Duodenal mucosa (tissue), 2 donors: ENCODE measurements around the gene SEMA3D.

Source experiments
- H3K27ac ChIP-seq: one replicate; pipeline ENCODE4 v1.7.0; 2013; ENCODE audit warnings: low read depth, low read length
- H3K27me3 ChIP-seq, 2 donors: one replicate each; pipeline ENCODE4 v1.7.0; 2013; ENCODE audit warnings: low read length in 2 of 2, control low read depth in 1 of 2; ENCODE audit not compliant: insufficient read depth in 2 of 2, control insufficient read depth in 1 of 2
- H3K36me3 ChIP-seq, 2 donors: one replicate each; pipeline ENCODE4 v1.7.0; 2013; ENCODE audit warnings: low read length in 2 of 2, control low read depth in 1 of 2; ENCODE audit not compliant: insufficient read depth in 2 of 2, control insufficient read depth in 1 of 2
- H3K4me1 ChIP-seq, 2 donors: one replicate each; pipeline ENCODE4 v1.7.0; 2013; ENCODE audit warnings: low read length in 2 of 2, control low read depth in 1 of 2; ENCODE audit not compliant: insufficient read depth in 2 of 2, control insufficient read depth in 1 of 2
- H3K4me3 ChIP-seq, 2 donors: one replicate each; pipeline ENCODE4 v1.7.0; 2013; ENCODE audit warnings: low read length in 2 of 2, low read depth in 1 of 2
- H3K9ac ChIP-seq, 2 donors: one replicate each; pipeline ENCODE4 v1.7.0; 2013; ENCODE audit warnings: low read length in 2 of 2, low read depth in 1 of 2
- H3K9me3 ChIP-seq, 2 donors: one replicate each; pipeline ENCODE4 v1.7.0; 2013; ENCODE audit warnings: low read length in 2 of 2, control low read depth in 1 of 2; ENCODE audit not compliant: control insufficient read depth in 1 of 2

SEMA3D gene

GRCh38 chr7:85164376-85164775, 22.5 kb downstream of the SEMA3D start:
- H3K9ac ChIP-seq = no peak overlapping the region
- H3K4me3 ChIP-seq = no peak overlapping the region
- no peaks in the 10 kb centered on the region for H3K36me3 ChIP-seq
- H3K27me3 ChIP-seq = no peaks in the 10 kb centered on the region
- no peak overlapping the region for H3K27ac ChIP-seq
- H3K9me3 ChIP-seq = no peaks in the 10 kb centered on the region
- H3K4me1 ChIP-seq = no peaks in the 10 kb centered on the region

- no peak overlapping the region for H3K9ac ChIP-seq
- H3K27me3 ChIP-seq = no peaks in the 10 kb centered on the region
- H3K36me3 ChIP-seq = no peaks in the 10 kb centered on the region
- H3K9me3 ChIP-seq = no peaks in the 10 kb centered on the region
- H3K4me1 ChIP-seq = no peaks in the 10 kb centered on the region
- H3K4me3 ChIP-seq = no peak overlapping the region
- H3K27ac ChIP-seq = no peak overlapping the region
Measured at GRCh38 chr7:85162721-85163120, 24.1 kb downstream of the SEMA3D start.

GRCh38 chr7:85160223-85160622, 26.6 kb downstream of the SEMA3D start:
- Histone ChIP-seq H3K27ac (no peak overlapping the region), H3K4me1 (no peaks in the 10 kb centered on the region), H3K4me3 (no peak overlapping the region), H3K27me3 (no peaks in the 10 kb centered on the region), H3K9ac (no peak overlapping the region), H3K36me3 (no peaks in the 10 kb centered on the region), H3K9me3 (no peaks in the 10 kb centered on the region)

- Histone ChIP-seq H3K9ac (no peak overlapping the region), H3K4me3 (no peak overlapping the region), H3K9me3 (no peaks in the 10 kb centered on the region), H3K27me3 (no peaks in the 10 kb centered on the region), H3K36me3 (no peaks in the 10 kb centered on the region), H3K4me1 (no peaks in the 10 kb centered on the region), H3K27ac (no peak overlapping the region)
Measured at GRCh38 chr7:85159003-85159402, 27.9 kb downstream of the SEMA3D start.

- Histone ChIP-seq H3K9ac (no peak overlapping the region), H3K9me3 (no peaks in the 10 kb centered on the region)
Measured at GRCh38 chr7:85156661-85157208, 30.1 kb downstream of the SEMA3D start.

GRCh38 chr7:85154282-85154937, 32.4 kb downstream of the SEMA3D start:
- H3K27me3 ChIP-seq = no peaks in the 10 kb centered on the region
- no peak overlapping the region for H3K4me3 ChIP-seq
- H3K27ac ChIP-seq = no peak overlapping the region
- no peak overlapping the region for H3K9ac ChIP-seq
- H3K36me3 ChIP-seq = no peaks in the 10 kb centered on the region
- H3K4me1 ChIP-seq = no peaks in the 10 kb centered on the region
- H3K9me3 ChIP-seq = no peaks in the 10 kb centered on the region

More at GRCh38 chr7:85156661-85157208, 30.1 kb downstream of the SEMA3D start:
- Histone ChIP-seq H3K27me3 (no peaks in the 10 kb centered on the region), H3K27ac (no peak overlapping the region), H3K36me3 (no peaks in the 10 kb centered on the region), H3K4me3 (no peak overlapping the region), H3K4me1 (no peaks in the 10 kb centered on the region)

- no peaks in the 10 kb centered on the region for H3K27me3 ChIP-seq
- H3K9ac ChIP-seq = no peak overlapping the region
- no peak overlapping the region for H3K27ac ChIP-seq
- H3K4me3 ChIP-seq = no peak overlapping the region
- no peaks in the 10 kb centered on the region for H3K4me1 ChIP-seq
- no peaks in the 10 kb centered on the region for H3K9me3 ChIP-seq
- H3K36me3 ChIP-seq = no peaks in the 10 kb centered on the region
Measured at GRCh38 chr7:85153715-85154114, 33.1 kb downstream of the SEMA3D start.

GRCh38 chr7:85150624-85151023, 36.2 kb downstream of the SEMA3D start:
- Histone ChIP-seq H3K9ac (no peak overlapping the region), H3K9me3 (no peaks in the 10 kb centered on the region), H3K4me1 (no peaks in the 10 kb centered on the region), H3K4me3 (no peak overlapping the region), H3K36me3 (no peaks in the 10 kb centered on the region), H3K27ac (no peak overlapping the region), H3K27me3 (no peaks in the 10 kb centered on the region)

- Histone ChIP-seq H3K9me3 (no peaks in the 10 kb centered on the region), H3K27me3 (no peaks in the 10 kb centered on the region), H3K9ac (no peak overlapping the region), H3K4me3 (no peak overlapping the region), H3K36me3 (no peaks in the 10 kb centered on the region), H3K4me1 (no peaks in the 10 kb centered on the region), H3K27ac (no peak overlapping the region)
Measured at GRCh38 chr7:85144771-85145170, 42.1 kb downstream of the SEMA3D start.

GRCh38 chr7:85135977-85136376, 50.9 kb downstream of the SEMA3D start:
- no peak overlapping the region for H3K4me3 ChIP-seq
- H3K9me3 ChIP-seq = no peaks in the 10 kb centered on the region
- no peak overlapping the region for H3K9ac ChIP-seq
- no peak overlapping the region for H3K27ac ChIP-seq
- no peaks in the 10 kb centered on the region for H3K27me3 ChIP-seq
- H3K36me3 ChIP-seq = no peaks in the 10 kb centered on the region
- H3K4me1 ChIP-seq = no peaks in the 10 kb centered on the region
